GM13976 (cell line): Measurements from ENCODE around the gene POC1B.

ENCODE experiments used
- DNase-seq: peaks from one replicate; pipeline ENCODE4 v3.0.0; 2012; ENCODE audit warnings: low spot score
- in situ Hi-C: fragments of 300-500 bp; cut with MboI; formaldehyde crosslinking; loops from one replicate; pipeline ENCODE4 v1.12.0; 2022; ENCODE audit warnings: low sequenced_read_pairs, mixed read lengths, inconsistent platforms; ENCODE audit not compliant: unreplicated experiment
- TF ChIP-seq, protein P1 (sequence below): IDR thresholded peaks from 2 replicates; pipeline ENCODE4 v1.5.1; 2012; ENCODE audit warnings: borderline replicate concordance, mild to moderate bottlenecking; ENCODE audit not compliant: insufficient read depth; ENCODE audit errors: extremely low read depth, missing control alignments, control extremely low read depth

The POC1B gene

DNA sequence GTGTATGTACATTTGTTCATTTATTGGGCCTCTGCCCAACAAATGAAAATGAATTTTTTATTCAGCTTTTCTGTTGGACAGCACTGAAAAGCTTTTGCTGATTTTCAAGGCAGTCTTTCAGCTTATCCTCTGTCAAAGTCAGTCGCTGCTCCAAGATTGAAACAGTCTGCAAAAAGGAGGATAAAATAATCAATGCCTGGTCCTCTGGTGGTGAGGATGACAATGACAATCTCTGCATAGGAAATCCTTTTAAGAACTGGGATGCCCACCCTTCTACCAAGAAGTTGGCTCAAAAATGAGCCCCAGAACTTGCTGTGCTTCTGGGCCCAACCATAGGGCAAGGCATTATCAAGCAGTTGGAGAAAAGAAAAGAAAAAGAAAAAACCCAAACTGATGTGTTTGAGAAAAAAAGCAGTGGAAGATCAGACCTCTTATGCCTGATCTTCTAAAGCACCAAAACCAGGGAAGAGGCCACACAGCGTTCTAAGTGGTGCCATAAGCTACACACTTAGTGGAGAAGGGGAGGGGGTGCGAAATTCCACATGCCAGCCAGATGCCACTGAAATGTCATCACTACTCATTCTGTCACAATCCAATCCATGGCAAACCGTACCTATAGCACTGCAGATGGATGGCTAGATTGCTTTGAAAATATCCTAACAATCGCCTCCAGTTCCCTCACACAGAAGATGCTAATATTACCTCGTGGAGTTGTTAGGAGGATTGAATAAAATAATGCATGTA is 104.6 kb downstream of the POC1B start:
- in situ Hi-C loops: no loop called here
- TF ChIP-seq, protein P1, sequence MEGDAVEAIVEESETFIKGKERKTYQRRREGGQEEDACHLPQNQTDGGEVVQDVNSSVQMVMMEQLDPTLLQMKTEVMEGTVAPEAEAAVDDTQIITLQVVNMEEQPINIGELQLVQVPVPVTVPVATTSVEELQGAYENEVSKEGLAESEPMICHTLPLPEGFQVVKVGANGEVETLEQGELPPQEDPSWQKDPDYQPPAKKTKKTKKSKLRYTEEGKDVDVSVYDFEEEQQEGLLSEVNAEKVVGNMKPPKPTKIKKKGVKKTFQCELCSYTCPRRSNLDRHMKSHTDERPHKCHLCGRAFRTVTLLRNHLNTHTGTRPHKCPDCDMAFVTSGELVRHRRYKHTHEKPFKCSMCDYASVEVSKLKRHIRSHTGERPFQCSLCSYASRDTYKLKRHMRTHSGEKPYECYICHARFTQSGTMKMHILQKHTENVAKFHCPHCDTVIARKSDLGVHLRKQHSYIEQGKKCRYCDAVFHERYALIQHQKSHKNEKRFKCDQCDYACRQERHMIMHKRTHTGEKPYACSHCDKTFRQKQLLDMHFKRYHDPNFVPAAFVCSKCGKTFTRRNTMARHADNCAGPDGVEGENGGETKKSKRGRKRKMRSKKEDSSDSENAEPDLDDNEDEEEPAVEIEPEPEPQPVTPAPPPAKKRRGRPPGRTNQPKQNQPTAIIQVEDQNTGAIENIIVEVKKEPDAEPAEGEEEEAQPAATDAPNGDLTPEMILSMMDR: no peak
- no peak for DNase-seq

DNA sequence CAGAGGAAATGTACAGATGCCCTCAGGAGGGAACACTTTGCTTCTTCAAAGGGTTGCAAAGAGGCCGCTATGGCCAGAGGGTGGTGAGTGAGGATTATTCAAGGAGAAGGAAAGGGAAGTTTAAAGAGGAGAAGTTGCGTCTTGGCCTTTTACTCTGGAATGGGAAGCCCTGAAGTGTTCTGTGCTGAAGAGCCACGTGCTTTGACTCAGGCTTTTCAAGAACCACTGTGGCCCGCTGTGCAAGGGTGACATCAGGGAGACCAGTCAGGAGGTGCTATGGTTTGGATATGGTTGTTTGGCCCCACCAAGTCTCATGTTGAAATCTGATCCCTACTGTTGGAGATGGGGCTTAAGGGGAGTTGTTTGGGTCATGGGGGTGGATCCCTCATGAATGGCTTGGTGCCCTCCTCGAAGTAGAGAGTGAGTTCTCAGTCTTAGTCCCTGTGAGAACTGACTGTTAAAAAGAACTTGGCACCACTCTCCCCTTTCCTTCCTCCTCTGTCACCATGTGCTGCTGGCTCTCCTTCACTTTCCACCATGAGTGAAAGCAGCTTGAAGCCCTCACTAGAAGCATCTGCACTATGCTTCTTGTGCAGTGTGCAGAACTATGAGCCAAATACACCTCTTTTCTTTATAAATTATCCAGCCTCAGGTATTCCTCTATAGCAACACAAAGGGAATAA is 107.5 kb downstream of the POC1B start:
- DNase-seq: no peak
- in situ Hi-C loops: no loop called here

DNA sequence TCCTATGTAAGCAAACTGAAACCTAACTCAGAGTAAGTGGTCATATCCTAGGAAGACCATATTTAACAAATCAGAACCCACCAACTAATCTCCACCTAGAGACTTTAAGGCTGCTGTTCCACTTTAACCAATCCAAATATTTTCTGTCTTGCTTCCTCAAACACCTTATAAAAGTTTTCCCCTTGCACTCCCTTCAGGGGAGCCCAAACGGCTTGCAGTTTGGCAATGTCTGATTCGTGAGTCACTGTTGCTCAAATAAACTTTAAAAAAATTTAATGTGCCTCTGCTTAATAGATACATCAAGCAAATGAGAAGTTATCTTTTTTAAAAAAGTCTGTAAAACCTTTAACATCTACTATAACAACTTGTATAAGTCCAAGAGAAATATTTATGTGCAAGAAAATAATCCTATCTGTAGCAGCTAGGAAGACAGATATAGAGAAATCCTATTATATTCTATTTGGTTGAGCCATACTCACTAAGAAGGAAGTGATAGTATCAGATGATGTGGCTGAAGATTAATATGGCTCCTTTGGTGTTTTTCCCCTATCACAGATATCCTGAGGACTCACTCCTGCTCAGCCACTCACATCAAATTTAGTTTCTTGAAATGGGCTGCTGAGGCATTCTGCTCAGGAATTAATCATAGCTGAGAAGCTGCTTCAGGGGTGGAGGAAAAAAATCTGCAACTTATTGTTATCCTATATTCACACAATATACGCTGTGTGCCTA is 108.4 kb downstream of the POC1B start:
- TF ChIP-seq, protein P1: no peak
- in situ Hi-C loops: no loop called here
- no peak for DNase-seq

More for the DNA sequence above, 107.5 kb downstream of the POC1B start:
- TF ChIP-seq, protein P1: no peak

DNA sequence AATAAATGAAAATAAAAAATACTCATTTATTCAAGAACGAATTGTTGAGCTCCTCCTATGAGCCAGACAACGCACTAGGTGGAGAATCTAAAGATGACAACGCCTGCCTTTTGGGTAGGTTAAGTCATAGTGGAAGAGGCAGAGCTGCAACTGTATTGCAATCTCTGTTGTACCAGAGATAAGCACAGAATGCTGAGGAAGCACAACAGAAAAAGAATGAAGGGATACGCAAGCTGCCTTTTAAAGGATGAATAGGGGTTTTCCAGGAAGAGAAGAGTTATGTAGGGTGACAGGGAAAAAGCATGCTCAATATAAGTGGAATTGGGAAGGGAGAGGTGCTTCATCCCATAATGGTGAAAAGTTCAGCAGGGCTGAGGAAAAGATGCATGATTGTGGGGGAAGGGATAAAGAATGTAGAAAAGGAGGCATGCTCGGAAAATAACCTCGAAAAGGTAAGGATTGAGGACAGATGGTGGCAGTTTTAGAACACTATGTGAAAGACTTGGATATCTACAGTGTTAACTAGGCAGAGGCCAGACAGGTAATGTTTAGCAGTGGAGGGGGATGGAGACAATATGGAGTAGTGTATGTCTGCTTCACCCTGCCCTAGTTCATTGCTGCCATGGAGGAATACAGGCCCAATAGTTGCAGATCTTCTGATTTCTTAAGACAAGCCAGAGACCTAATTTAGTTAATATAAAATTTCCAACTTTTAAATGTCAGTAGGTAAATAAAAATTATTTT is 109.6 kb downstream of the POC1B start:
- in situ Hi-C loops: no loop called here

DNA sequence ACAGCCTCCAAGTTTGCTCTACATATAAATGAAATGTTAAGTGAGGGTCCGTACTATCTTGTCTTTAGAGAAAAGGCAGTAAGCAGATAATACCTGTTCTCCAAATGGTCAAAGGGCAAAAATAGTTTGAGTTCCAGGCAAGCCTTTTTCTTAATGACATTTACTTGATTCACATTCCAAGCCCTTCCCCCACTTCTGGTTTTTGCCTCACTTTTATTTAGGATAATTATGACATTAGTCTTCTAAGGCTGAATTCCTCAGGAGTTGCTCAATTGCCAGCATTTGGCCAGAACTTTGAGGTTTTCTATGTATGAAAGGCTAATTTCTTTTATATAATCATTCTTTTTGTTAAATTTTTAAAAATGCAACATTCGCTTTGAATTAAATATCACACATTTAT is 111.0 kb downstream of the POC1B start:
- no peak for DNase-seq
- TF ChIP-seq, protein P1: no peak
- in situ Hi-C loops: no loop called here

More for the DNA sequence above, 109.6 kb downstream of the POC1B start:
- TF ChIP-seq, protein P1: no peak
- no peak for DNase-seq

DNA sequence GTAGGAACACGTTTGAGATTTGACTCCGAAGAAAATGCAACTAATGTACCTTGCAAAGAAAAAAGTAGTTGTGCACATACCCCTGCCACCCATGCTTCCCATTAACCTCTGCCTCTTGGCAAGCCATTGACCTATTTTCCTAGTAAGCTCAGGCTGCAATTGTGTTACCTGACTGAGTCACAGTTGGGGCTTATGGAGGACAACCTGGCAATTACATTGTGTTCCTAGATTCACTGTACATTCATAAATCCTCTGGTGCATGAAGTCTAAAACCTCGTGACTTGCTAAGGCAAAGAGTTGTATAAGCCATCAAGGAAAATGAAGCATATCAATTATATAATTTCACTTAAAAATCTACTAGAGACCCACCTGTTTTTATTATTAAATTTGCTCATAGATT is 111.5 kb downstream of the POC1B start:
- TF ChIP-seq, protein P1: no peak
- DNase-seq: no peak
- in situ Hi-C loops: no loop called here
